ENCODE data around the gene APOC3.

- TF ChIP-seq CTCF (IDR thresholded peaks at IDR 0.05; ENCODE audit: insufficient read depth, low read length): peak; percentile 49
- no peak for TF ChIP-seq POLR2AphosphoS5 (IDR thresholded peaks at IDR 0.05; ENCODE audit: low read depth)
- TF ChIP-seq GABPA (IDR thresholded peaks at IDR 0.05; ENCODE audit: low read depth): no peak
- TF ChIP-seq REST (IDR thresholded peaks at IDR 0.05; ENCODE audit: insufficient replicate concordance, low read depth): no peak
- no peak for TF ChIP-seq SPI1 (IDR thresholded peaks at IDR 0.05; ENCODE audit: borderline replicate concordance, low read depth)
Observed at GRCh38 chr11:116879800-116880625, 50.3 kb downstream of the APOC3 start.
